ENCODE data around the gene SINHCAF.

GRCh38 chr12:31278424-31278823 is 47.5 kb downstream of the SINHCAF start:
- TF ChIP-seq POLR2A (IDR thresholded peaks at IDR 0.05; ENCODE audit: low read depth, low read length): no peak
- TF ChIP-seq POLR2AphosphoS5 (IDR thresholded peaks at IDR 0.05; ENCODE audit: low read depth, low read length): no peak

Data from GM12892 (cell line).